NCI-H1436 treated with DMSO at 0.1 percent for 48 hours (cell line): Measurements from ENCODE around the gene WSCD1.

Experiments used
- DNase-seq: peaks from one replicate; lab custom pipeline; 2025; lab: John Stamatoyannopoulos, UW

The WSCD1 gene

DNA sequence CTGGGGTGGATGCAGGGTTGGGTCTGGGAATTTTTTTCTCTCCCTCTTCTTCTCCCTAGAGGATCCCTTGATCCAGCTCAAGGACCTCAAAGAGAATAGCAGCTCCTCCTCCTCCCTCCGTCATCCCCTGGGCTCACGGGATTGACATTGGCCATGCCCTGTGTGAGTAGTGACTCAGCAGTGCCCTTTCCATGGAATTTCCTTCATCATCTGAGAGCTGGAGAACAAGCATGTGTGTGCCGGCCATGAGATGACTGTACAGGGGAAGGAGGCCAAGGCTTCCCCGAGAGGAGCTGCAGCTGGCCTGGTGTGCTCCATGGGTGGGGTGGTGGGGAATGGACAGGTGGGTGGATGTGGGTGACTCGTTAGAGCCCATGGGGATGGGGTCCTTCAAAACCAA lies 8.9 kb upstream of the WSCD1 start:
- DNase-seq: no peak

DNA sequence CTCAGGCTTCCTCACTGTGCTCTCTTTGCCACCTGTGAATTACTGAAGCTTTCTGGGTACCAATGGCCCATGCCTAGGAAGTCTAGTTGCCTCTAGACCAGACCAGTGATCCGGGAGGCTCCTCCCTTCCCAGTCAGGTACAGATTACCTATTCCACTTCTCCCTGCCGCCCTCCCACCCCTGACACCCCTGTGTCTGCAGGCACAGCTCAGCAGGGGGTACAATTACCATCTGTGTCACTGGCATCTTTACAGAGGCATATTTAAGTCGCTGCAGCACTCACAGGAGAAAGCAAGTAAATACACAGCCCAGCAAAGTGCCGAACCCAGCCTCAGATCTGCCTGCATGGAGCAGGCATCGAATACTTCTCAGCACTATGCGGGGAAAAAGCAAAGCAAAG lies 5.3 kb upstream of the WSCD1 start:
- no peak for DNase-seq

GRCh38 chr17:6065351-6065750 lies 4.8 kb upstream of the WSCD1 start:
- no peak for DNase-seq

DNA sequence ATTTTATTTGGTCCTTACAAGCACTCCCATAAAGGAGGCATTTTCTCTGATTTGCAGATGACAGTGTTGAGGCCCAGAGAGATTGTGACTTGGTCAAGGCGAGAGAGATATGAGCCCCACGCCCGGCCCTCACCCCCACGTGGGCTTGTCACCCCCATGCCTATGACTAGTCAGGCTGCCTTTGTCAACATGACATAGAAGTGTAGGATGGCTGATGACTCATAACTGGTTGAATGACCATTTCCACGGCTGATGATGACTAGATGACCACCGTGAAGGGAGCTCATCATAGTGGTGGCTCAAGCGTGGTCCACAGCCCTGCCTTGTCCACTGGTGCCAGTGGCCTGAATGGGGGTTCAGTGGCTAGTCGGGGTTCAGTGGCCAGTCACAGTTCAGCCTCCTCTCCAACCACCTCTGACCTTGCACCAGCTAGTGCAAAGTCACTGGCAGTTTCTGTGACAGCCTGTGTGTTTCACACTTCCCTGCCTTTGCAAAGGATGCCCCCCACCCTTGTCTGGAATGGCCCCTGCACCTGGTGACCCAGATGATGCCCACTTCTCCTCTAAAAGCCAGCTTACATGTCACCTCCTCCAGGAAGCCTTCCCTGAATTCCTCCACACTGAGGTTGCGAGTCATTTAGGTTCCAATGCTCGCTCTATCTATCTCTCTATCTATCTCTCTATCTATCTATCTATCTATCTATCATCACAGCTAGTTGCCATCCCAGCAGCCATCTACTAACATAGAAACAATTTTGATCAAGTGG lies 3.8 kb upstream of the WSCD1 start:
- DNase-seq: no peak

DNA sequence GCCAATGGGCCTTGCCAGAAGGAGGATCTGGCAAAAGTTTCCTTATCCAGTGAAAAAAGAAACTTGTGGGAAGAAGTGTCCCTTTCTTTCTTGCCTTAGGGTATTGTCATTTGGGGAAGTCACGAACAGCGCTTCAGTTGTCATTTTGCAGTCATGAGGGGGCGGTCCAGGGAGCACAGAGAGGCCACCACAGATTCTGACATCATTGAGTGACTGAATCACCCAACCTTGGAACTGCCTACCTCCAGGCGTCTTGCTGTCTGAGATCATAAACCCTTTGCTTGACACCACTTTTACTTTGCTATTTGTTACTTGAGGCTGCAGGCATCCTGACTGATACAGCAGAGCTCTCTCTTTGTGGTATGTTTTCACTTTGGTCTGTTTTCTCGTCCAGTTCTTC lies 3.1 kb upstream of the WSCD1 start:
- no peak for DNase-seq

GRCh38 chr17:6070430-6070912 lies 292 bp downstream of the WSCD1 start:
- DNase-seq: no peak

DNA sequence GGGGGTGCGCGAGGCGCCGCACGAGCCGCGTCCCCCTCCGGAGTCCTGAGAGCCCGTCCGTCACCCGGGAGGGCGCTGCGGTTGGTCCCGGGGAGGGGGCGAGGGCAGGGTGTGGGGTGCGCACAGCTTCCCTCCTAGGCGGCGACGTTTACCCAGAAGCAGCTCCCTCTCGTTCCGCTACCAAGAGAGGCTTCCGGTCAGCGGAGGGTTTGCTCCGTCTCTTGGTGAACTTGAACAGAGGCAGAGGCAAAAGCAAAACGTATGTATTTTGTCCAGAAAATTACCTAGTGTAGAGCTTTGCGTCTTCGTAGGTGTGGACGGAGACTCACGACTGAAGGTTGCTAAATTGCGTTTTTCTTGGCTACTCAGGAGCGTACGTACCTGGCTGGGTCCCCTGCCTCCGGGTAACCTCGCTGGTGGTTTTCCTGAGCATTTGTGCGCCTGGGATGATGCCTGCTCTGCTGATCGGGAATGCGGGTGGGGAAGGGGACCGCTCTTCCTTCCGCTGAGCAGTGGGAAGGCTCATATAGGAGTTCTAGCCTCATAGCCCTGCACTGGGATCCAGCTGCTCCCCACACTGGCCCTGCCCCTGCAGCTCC lies 833 bp downstream of the WSCD1 start:
- DNase-seq: no peak

DNA sequence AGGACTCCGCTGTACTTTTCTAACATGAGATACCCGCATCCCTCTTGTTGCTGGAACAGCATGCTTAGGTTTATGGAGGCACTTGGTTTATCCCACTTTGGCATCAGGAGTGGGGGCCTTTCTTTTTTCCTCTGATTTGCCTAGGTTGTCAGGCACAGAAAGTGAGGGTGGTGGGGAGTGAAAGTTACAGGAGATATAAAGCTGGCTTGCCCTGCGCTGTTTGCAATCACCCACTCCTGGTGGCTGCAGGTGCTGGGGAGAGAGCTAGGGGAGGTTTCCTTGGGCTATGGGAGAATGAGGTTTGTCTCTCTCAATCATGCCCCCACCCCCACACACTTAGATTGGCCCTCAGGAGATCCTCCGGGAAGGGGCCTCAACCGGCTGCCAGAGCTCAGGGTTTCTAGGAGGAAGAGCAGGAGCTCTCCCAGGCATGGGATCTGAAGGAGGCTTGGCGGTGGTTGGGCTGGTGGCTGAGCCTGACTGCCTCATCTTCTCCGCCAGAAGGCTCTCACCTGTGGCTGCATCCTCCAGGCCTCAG lies 1.4 kb downstream of the WSCD1 start:
- no peak for DNase-seq

GRCh38 chr17:6072157-6072556 lies 2.0 kb downstream of the WSCD1 start:
- DNase-seq: no peak

- DNase-seq: no peak
Measured at GRCh38 chr17:6072611-6073010, 2.4 kb downstream of the WSCD1 start.

GRCh38 chr17:6073620-6074019 lies 3.4 kb downstream of the WSCD1 start:
- no peak for DNase-seq

- no peak for DNase-seq
Measured at GRCh38 chr17:6075050-6075449, 4.9 kb downstream of the WSCD1 start.

DNA sequence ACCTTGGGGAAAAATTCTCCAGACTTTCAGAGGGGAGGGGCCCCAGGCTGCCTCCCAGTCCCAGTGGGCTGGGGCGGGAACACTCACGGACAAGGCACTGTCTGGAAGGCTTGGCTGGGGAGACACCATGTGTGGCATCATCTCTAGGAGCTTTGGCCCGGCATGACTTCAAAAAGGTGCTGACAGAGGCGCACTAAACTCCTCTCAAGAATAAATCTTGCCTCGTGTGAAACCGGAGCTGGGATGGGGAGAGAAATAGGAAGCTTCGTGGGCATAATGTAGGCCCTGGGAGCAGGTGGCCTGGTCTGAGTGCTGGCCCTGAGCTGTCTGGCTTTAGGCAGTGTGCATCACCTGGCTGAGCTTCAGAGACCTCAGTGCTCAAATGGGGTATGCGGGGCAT lies 5.7 kb downstream of the WSCD1 start:
- no peak for DNase-seq

GRCh38 chr17:6077752-6078151 lies 7.6 kb downstream of the WSCD1 start:
- no peak for DNase-seq

DNA sequence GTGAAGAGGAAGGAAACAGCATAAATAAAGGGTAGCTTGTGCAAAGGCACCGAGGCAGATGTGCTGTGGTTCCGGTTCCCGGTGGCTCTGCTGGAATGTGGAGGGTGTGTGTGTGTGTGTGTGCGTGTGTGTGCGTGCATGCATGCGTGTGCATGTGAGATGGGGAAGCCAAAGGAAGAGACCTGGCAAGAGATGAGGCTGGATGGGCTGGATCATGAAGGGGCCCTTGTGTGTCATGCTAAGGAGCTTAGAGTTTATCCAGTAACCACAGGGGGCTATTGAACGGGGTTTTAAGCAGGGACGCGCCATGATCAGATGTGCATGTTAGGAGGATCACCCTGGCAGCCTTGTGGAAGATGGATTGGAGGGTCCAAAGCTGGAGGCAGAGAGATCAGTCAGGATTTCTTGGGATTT lies 8.3 kb downstream of the WSCD1 start:
- no peak for DNase-seq

DNA sequence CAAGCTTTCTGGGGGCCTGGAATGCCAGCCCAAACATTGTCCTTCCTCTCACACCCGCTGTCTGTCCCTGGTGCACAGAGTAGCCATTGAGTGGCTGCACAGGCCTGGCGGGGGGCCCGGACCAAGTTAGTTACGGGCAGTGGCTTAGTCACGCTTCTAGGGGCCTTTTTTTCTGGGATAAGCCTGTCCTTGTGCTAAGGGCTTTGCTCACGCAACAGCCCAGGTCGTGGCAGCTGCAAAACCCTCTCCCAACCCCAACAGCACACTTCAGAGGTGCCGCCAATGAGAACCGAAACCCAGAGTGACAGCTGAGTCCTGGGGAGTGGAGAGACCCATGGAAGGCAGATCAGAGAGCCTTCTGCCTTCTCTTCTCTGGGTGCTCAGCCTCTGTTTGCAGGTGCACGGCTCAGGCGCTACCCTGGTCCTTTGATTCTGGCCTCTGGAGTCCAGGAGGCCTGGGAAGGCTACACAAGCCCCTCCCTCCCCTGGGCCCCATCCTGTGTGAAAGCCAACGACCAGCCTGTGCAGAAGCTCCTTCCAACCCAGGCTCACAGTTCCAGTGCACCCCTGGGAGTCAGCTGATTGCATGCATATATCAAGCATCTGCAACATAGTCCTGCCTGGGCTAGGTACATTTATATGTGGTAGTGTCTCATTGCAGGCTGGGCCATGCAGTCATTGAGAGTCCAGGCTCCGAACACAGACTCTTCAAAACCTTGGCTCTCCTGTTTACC lies 9.1 kb downstream of the WSCD1 start:
- no peak for DNase-seq

DNA sequence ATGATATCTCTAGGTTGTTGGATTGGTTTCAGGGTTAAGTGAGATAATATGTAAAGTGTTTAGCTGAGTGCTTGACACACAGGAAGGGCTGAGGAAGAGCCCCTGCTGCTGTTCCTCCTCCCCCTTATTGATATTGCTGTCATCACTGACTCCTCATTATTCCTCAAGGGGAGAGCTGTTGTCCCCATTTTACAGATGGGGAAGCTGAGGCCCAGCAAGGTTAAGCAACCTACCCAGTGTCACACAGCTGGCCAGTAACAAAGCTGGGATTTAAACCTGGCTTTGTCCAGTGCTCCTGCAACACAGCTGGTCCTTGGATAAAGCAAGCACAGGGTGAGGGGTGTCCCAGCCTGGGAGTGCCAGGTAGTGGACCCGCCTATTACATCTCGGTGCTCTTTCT lies 9.8 kb downstream of the WSCD1 start:
- no peak for DNase-seq

- DNase-seq: no peak
Measured at GRCh38 chr17:6080711-6081430, 10.7 kb downstream of the WSCD1 start.

DNA sequence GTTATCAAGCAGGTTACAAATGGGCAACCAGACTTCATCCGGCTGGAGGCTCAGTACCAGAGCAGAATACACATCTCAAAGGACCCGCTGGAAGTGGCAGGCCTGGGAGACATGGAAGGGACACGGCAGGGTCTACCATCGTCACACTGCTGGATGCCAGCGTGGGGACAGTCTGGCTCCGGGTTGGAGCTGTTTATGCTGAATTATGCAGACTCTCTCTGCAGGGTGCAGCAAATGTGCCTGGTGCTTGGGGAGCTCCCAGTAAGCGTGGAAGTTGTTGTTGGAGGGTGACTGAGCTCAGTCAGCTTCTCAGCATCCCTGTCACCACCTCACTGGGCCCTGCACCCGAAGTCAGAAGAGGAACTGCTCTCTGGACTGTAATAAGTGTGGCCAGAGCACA lies 12.2 kb downstream of the WSCD1 start:
- no peak for DNase-seq

GRCh38 chr17:6084311-6085161 lies 14.4 kb downstream of the WSCD1 start:
- no peak for DNase-seq

DNA sequence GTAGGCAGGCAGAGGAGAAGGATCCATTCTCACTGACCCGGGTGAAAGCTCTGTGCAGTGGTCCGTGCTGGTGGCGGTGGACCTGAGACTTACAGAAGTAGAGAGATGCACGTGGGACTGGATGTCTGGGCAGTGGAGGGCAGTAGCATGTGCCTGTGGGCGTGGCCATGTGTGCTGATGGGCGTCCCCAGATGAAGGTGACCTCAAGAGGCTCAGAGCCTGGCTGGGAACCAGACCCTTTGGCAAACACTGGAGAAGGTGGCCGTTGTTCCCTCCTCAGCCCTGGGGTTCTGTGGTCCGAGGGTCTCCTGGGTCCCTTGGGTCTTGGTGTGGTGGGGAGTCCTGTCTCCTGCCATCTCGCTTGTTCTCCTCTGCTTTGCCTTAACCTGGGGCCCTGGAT lies 15.6 kb downstream of the WSCD1 start:
- no peak for DNase-seq
